Neural cell (in vitro differentiated cells): ENCODE data around the gene VWA5B1. TPM values are rescaled to one million over a fixed set of nuclear protein-coding genes. Genes with fewer than 3 reads are reported as not detected.

ENCODE experiments used
- H2AFZ ChIP-seq: fragments of 200-600, 300-800 bp; sonication (generic), shearing (Covaris generic); 2 replicates; pipeline ENCODE4 v1.6.0; 2014; ENCODE audit warnings: low read depth, mild to moderate bottlenecking, antibody characterized with exemption, low read length, moderate library complexity
- H3F3A ChIP-seq: fragments of 200-600 bp; shearing (Covaris generic); 2 replicates; pipeline ENCODE4 v1.6.1; 2016; ENCODE audit warnings: mild to moderate bottlenecking, moderate library complexity, mixed read lengths, antibody characterized with exemption, low read length; ENCODE audit not compliant: insufficient read depth, poor library complexity, severe bottlenecking
- H3K27ac ChIP-seq: fragments of 200-600, 300-800 bp; sonication (generic), shearing (Covaris generic); 2 replicates; pipeline ENCODE4 v1.5.1; 2014; ENCODE audit warnings: mild to moderate bottlenecking, low read length, moderate library complexity
- H3K27me3 ChIP-seq: fragments of 300-800, 200-600 bp; sonication (generic), shearing (Covaris generic); 2 replicates; pipeline ENCODE4 v1.6.0; 2014; ENCODE audit warnings: mild to moderate bottlenecking, low read depth, low read length, moderate library complexity; ENCODE audit not compliant: insufficient read depth
- H3K36me3 ChIP-seq: fragments of 300-800, 200-600 bp; sonication (generic), shearing (Covaris generic); 2 replicates; pipeline ENCODE4 v1.5.1; 2014; ENCODE audit warnings: mild to moderate bottlenecking, antibody characterized with exemption, low read length, moderate library complexity; ENCODE audit not compliant: insufficient read depth
- H3K4me2 ChIP-seq: fragments of 300-800, 200-600 bp; sonication (generic), shearing (Covaris generic); 2 replicates; pipeline ENCODE4 v1.6.0; 2014; ENCODE audit warnings: mild to moderate bottlenecking, low read length
- H3K4me3 ChIP-seq: fragments of 300-800, 200-600 bp; sonication (generic), shearing (Covaris generic); 2 replicates; pipeline ENCODE4 v1.5.1; 2014; ENCODE audit warnings: mild to moderate bottlenecking, low read length, moderate library complexity
- H3K79me2 ChIP-seq: fragments of 200-600 bp; shearing (Covaris generic); replicated peaks from 2 replicates; pipeline ENCODE4 v1.6.0; 2014; ENCODE audit warnings: mild to moderate bottlenecking, low read length, moderate library complexity; ENCODE audit not compliant: insufficient read depth
- H3K9ac ChIP-seq: fragments of 300-800, 200-600 bp; sonication (generic), shearing (Covaris generic); 2 replicates; pipeline ENCODE4 v1.6.1; 2016; ENCODE audit warnings: mild to moderate bottlenecking, low read length, mixed read lengths
- H3K9me2 ChIP-seq: fragments of 200-600 bp; shearing (Covaris generic); 2 replicates; pipeline ENCODE4 v1.6.1; 2016; ENCODE audit warnings: mild to moderate bottlenecking, low read length, mixed read lengths; ENCODE audit not compliant: insufficient read depth
- H3K9me3 ChIP-seq: fragments of 200-600, 300-800 bp; sonication (generic), shearing (Covaris generic); 2 replicates; pipeline ENCODE4 v1.6.1; 2016; ENCODE audit warnings: mild to moderate bottlenecking, mixed run types, low read length, moderate library complexity, mixed read lengths
- H4K20me1 ChIP-seq: fragments of 200-600 bp; shearing (Covaris generic); 2 replicates; pipeline ENCODE4 v1.6.1; 2016; ENCODE audit warnings: mild to moderate bottlenecking, mixed run types; ENCODE audit not compliant: insufficient read depth
- EP300 ChIP-seq: fragments of 450-650 bp; conservative IDR thresholded peaks from 2 replicates; pipeline ENCODE4 v1.6.1; 2014; ENCODE audit warnings: antibody characterized with exemption, mild to moderate bottlenecking, moderate library complexity; ENCODE audit not compliant: poor library complexity, severe bottlenecking
- EZH2 ChIP-seq: fragments of 200-600, 300-800 bp; shearing (Covaris generic), sonication (generic); IDR thresholded peaks from 2 replicates; pipeline ENCODE4 v1.6.1; 2014; ENCODE audit warnings: antibody characterized with exemption, low read length, borderline replicate concordance, mild to moderate bottlenecking; ENCODE audit not compliant: insufficient read depth, poor library complexity, severe bottlenecking
- MXI1 ChIP-seq: fragments of 450-650 bp; conservative IDR thresholded peaks from 2 replicates; pipeline ENCODE4 v1.6.1; 2014; ENCODE audit warnings: antibody characterized with exemption, mild to moderate bottlenecking; ENCODE audit not compliant: poor library complexity, severe bottlenecking
- POLR2AphosphoS5 ChIP-seq: IDR thresholded peaks from 2 replicates; pipeline ENCODE4 v1.6.1; 2012
- RAD21 ChIP-seq: fragments of 450-650 bp; conservative IDR thresholded peaks from 2 replicates; pipeline ENCODE4 v1.6.1; 2014; ENCODE audit warnings: antibody characterized with exemption, mild to moderate bottlenecking, moderate library complexity
- SMC3 ChIP-seq: fragments of 450-650 bp; conservative IDR thresholded peaks from 2 replicates; pipeline ENCODE4 v1.6.1; 2014; ENCODE audit warnings: antibody characterized with exemption, mild to moderate bottlenecking, moderate library complexity; ENCODE audit not compliant: poor library complexity
- TAF1 ChIP-seq: IDR thresholded peaks from 2 replicates; pipeline ENCODE4 v1.6.1; 2012; ENCODE audit warnings: low read depth
- polyA plus RNA-seq: library from polyadenylated mRNA; depleted of rRNA; stranded (reverse); fragments of >200 nt; gene quantifications from 2 replicates; pipeline ENCODE4 v1.2.3, GENCODE V29; 2014
- TF ChIP-seq, protein P1 (sequence below): fragments of 450-650 bp; IDR thresholded peaks from 2 replicates; pipeline ENCODE4 v1.5.1; 2014; ENCODE audit warnings: antibody characterized with exemption, mild to moderate bottlenecking, moderate library complexity; ENCODE audit not compliant: poor library complexity, severe bottlenecking
- TF ChIP-seq, protein P2 (sequence below): IDR thresholded peaks from 2 replicates; pipeline ENCODE4 v1.6.1; 2012; ENCODE audit warnings: borderline replicate concordance

Gene VWA5B1
- polyA plus RNA-seq, 1 donor from 2014 or later = 0.27 TPM

DNA sequence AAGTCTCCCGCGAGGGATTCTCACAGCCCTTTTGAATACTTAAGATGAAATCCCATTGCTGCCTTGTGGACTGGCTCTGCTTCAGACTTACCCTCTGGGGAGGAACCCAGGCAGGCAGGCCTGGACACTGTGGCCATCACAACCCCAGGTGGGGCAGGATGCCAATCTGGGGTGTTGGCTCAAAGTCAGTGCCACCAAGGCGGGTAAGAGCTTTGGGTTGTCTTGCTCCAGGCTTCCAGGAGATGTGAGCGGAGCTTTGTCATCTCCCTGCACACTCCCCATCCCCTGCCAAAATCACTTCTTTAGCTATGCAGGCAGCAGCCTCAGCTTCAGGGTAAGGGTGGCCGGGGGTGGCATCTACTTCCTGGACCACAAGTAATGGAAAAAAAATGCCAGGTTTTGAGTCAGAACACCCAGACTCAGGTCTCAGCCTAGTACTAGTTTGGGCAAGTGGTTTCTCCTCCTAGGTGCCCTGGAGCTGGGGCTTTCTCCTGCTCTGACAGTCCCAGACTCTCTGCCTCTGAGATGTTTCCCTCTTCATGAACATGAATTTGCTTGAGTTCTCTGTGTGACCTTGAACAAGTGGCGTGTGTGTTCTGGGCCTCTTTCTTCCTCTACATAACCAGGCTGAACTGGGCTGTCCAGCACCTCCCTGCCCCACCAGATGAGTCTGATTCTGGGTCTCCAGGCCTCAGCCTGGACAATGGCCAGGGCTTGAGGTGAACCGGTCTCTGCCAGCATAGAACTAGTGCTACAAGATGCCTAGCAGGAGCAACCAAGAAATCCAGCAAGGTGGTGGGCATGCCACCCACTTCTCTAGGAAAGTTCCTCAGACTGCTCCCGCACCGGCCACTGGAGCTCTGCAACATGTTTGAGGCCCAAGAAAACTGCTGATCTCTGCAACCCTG, 65.4 kb downstream of the VWA5B1 start:
- Histone ChIP-seq H3K4me3 (no peak overlapping the region), H3K27me3 (no peaks in the 10 kb centered on the region), H3K9me2 (no peaks in the 10 kb centered on the region), H3K79me2 (no peaks in the 10 kb centered on the region), H4K20me1 (no peaks in the 10 kb centered on the region), H3K9me3 (no peaks in the 10 kb centered on the region), H3K9ac (no peak overlapping the region), H3K4me2 (no peak overlapping the region), H3K36me3 (no peaks in the 10 kb centered on the region), H3K27ac (no peak overlapping the region), H3F3A (no peaks in the 10 kb centered on the region), H2AFZ (no peak overlapping the region)
- TF ChIP-seq TAF1 (no peak), POLR2AphosphoS5 (no peak), RAD21 (no peak), EZH2 (no peak), SMC3 (no peak), EP300 (no peak), MXI1 (no peak)
- TF ChIP-seq, protein P1, sequence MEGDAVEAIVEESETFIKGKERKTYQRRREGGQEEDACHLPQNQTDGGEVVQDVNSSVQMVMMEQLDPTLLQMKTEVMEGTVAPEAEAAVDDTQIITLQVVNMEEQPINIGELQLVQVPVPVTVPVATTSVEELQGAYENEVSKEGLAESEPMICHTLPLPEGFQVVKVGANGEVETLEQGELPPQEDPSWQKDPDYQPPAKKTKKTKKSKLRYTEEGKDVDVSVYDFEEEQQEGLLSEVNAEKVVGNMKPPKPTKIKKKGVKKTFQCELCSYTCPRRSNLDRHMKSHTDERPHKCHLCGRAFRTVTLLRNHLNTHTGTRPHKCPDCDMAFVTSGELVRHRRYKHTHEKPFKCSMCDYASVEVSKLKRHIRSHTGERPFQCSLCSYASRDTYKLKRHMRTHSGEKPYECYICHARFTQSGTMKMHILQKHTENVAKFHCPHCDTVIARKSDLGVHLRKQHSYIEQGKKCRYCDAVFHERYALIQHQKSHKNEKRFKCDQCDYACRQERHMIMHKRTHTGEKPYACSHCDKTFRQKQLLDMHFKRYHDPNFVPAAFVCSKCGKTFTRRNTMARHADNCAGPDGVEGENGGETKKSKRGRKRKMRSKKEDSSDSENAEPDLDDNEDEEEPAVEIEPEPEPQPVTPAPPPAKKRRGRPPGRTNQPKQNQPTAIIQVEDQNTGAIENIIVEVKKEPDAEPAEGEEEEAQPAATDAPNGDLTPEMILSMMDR = no peak
- TF ChIP-seq, protein P2, sequence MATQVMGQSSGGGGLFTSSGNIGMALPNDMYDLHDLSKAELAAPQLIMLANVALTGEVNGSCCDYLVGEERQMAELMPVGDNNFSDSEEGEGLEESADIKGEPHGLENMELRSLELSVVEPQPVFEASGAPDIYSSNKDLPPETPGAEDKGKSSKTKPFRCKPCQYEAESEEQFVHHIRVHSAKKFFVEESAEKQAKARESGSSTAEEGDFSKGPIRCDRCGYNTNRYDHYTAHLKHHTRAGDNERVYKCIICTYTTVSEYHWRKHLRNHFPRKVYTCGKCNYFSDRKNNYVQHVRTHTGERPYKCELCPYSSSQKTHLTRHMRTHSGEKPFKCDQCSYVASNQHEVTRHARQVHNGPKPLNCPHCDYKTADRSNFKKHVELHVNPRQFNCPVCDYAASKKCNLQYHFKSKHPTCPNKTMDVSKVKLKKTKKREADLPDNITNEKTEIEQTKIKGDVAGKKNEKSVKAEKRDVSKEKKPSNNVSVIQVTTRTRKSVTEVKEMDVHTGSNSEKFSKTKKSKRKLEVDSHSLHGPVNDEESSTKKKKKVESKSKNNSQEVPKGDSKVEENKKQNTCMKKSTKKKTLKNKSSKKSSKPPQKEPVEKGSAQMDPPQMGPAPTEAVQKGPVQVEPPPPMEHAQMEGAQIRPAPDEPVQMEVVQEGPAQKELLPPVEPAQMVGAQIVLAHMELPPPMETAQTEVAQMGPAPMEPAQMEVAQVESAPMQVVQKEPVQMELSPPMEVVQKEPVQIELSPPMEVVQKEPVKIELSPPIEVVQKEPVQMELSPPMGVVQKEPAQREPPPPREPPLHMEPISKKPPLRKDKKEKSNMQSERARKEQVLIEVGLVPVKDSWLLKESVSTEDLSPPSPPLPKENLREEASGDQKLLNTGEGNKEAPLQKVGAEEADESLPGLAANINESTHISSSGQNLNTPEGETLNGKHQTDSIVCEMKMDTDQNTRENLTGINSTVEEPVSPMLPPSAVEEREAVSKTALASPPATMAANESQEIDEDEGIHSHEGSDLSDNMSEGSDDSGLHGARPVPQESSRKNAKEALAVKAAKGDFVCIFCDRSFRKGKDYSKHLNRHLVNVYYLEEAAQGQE = no peak

DNA sequence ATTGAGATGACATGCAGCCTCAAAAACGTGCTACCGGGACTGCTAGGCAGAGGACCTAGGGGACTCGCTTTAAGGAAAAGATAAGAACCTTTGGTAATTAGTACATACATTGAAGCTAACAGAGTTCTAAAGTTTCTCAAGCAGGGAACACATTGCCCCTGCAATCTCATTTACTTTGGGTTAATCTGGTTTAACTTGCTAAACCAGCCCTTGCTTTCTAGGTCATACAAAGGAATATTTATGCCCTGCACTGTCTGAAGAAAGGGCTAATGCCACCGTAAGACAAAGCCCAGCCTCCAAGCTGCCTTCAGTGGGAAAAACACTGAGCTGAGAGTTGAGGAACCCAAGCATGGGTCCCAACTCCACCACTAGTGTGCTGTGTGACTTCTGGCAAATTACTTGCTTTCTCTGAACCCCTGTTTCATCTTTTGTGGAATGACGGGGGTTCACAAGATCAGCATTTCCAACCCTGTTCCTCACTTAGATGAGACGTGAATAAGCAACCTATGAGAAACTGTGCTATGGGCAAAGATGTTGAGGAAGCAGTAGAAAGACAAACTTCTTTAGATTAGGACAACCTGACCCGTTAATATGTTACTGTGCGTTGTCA, 66.3 kb downstream of the VWA5B1 start:
- Histone ChIP-seq H4K20me1 (no peaks in the 10 kb centered on the region), H2AFZ (no peak overlapping the region), H3K27me3 (no peaks in the 10 kb centered on the region), H3K36me3 (no peaks in the 10 kb centered on the region), H3K4me3 (no peak overlapping the region), H3K27ac (no peak overlapping the region), H3K9me3 (no peaks in the 10 kb centered on the region), H3K9ac (no peak overlapping the region), H3K9me2 (no peaks in the 10 kb centered on the region), H3K79me2 (no peaks in the 10 kb centered on the region), H3F3A (no peaks in the 10 kb centered on the region), H3K4me2 (no peak overlapping the region)
- TF ChIP-seq MXI1 (no peak), EP300 (no peak), TAF1 (no peak), SMC3 (no peak), POLR2AphosphoS5 (no peak), RAD21 (no peak), EZH2 (no peak)
- TF ChIP-seq, protein P1 = no peak
- TF ChIP-seq, protein P2 = no peak
